ENCODE data around the gene CST1.

Gene CST1

GRCh38 chr20:23702021-23702420 lies 48.7 kb downstream of the CST1 start:
- TF ChIP-seq GATA2 (IDR thresholded peaks at IDR 0.05; ENCODE audit: low read depth, low read length): no peak
- no peak for TF ChIP-seq GATA3 (IDR thresholded peaks at IDR 0.05; ENCODE audit: low read depth, low read length)

GRCh38 chr20:23700931-23701330 lies 49.8 kb downstream of the CST1 start:
- no peak for TF ChIP-seq GATA3 (IDR thresholded peaks at IDR 0.05; ENCODE audit: low read depth, low read length)
- no peak for TF ChIP-seq GATA2 (IDR thresholded peaks at IDR 0.05; ENCODE audit: low read depth, low read length)

- TF ChIP-seq GATA3 (IDR thresholded peaks at IDR 0.05; ENCODE audit: low read depth, low read length): no peak
- no peak for TF ChIP-seq GATA2 (IDR thresholded peaks at IDR 0.05; ENCODE audit: low read depth, low read length)
These were observed 52.8 kb downstream of the CST1 start for GRCh38 chr20:23697947-23698346.

Measured in SH-SY5Y (cell line).